Spleen (tissue), 7 donors: ENCODE measurements around the gene ZNF473.

ENCODE experiments used
- POLR2A ChIP-seq, 3 donors: fragments of 450-650 bp; IDR thresholded peaks; one replicate each; pipeline ENCODE4 v1.5.1; 2017; ENCODE audit warnings: antibody characterized with exemption in 3 of 3, mild to moderate bottlenecking in 1 of 3
- POLR2AphosphoS5 ChIP-seq, 3 donors: sonication (generic); formaldehyde crosslinking; IDR thresholded peaks; one replicate each; pipeline ENCODE4 v1.5.1; 2017; ENCODE audit warnings: antibody characterized with exemption in 3 of 3
- TF ChIP-seq, protein P1 (sequence below), 11 experiments: fragments of 200-600 bp in 7 of 11; fragments of 450-650 bp in 4 of 11; sonication (generic) in 4 of 11; IDR thresholded peaks in 8 of 11; conservative IDR thresholded peaks in 3 of 11; 1 replicate in 7 of 11; 2 replicates in 4 of 11; pipeline versions ENCODE4 v1.4.0 to v1.8.0; 2016 to 2021; ENCODE audit warnings: antibody characterized with exemption in 11 of 11, inconsistent platforms in 4 of 11, mild to moderate bottlenecking in 1 of 11
- donor health status: DM: no; HTN: no; CAD: no; lungs with moderate emphysema.
- donor health status: DM: no; HTN: no; CAD: no.
- donor health status: DM: no; HTN: no; CAD: no.

DNA sequence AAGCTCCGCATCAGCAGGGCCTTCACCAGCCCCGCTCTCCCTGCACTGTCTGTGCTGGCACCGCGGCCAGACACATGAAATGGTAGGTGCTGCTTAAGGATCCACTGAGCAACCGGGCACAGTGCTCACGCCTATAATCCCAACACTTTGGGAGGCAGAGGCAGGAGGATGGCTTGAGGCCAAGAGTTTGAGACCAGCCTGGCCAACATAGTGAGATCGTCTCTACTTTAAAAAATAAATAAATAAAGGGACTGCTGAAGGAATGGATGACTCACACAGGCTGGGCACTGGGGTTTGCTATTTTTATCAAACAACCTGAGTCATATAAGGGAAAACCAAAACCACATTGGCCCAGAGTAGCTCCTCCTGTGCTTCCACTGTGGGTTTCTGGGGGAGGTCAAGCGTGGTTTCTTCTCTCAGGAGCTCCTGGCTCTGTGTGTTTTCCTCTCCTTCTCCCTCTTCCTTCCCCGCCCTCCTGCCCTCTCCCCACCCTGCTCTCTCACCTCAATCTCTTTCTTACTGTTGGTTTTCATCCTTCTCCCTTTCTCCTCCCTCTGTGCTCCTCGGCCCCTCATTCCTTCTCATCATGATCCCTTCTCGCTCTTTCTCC lies 21.9 kb upstream of the ZNF473 start:
- no peak for TF ChIP-seq POLR2AphosphoS5 (IDR thresholded peaks at IDR 0.05)
- TF ChIP-seq POLR2A (IDR thresholded peaks at IDR 0.05) = no peak
- TF ChIP-seq, protein P1, sequence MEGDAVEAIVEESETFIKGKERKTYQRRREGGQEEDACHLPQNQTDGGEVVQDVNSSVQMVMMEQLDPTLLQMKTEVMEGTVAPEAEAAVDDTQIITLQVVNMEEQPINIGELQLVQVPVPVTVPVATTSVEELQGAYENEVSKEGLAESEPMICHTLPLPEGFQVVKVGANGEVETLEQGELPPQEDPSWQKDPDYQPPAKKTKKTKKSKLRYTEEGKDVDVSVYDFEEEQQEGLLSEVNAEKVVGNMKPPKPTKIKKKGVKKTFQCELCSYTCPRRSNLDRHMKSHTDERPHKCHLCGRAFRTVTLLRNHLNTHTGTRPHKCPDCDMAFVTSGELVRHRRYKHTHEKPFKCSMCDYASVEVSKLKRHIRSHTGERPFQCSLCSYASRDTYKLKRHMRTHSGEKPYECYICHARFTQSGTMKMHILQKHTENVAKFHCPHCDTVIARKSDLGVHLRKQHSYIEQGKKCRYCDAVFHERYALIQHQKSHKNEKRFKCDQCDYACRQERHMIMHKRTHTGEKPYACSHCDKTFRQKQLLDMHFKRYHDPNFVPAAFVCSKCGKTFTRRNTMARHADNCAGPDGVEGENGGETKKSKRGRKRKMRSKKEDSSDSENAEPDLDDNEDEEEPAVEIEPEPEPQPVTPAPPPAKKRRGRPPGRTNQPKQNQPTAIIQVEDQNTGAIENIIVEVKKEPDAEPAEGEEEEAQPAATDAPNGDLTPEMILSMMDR (IDR thresholded peaks at IDR 0.05 in 8 of 11, conservative IDR thresholded peaks at IDR 0.05 in 3 of 11) = no peak
